GM12878 (cell line): Measurements from ENCODE around the gene RPRD1A. TPM values are rescaled to one million over a fixed set of nuclear protein-coding genes. Genes with fewer than 3 reads are reported as not detected.

Experiments
- ATAC-seq: fragments of 200-7000 bp; cut with Tn5 transposase; 3 replicates; pipeline ENCODE4 v1.9.1; 2020; ENCODE audit warnings: mild to moderate bottlenecking, moderate library complexity
- BruUV-seq: library from RNA; stranded (reverse); fragments of 400-500 nt; replicated peaks from 2 replicates; lab custom pipeline; 2021; lab: Mats Ljungman, UMichigan
- CTCF ChIA-PET: fragments of 300-600 bp; sonication (Branson Sonifier 250); formaldehyde crosslinking; extraction: SDS; loops from one replicate; lab custom pipeline; 2021; ENCODE audit warnings: inconsistent platforms; lab: Yijun Ruan, JAX
- POLR2A ChIA-PET: fragments of 350-600 bp; formaldehyde crosslinking; extraction: SDS; loops from one replicate; lab custom pipeline; 2021; ENCODE audit warnings: inconsistent platforms; lab: Charles Lee
- RAD21 ChIA-PET: fragments of 300-600 bp; sonication (Branson Sonifier 250); formaldehyde crosslinking; loops from one replicate; lab custom pipeline; 2023; ENCODE audit warnings: antibody characterized with exemption; ENCODE audit not compliant: unreplicated experiment; lab: Charles Lee
- SMC1A ChIA-PET: fragments of 300-600 bp; sonication (Branson Sonifier 250); formaldehyde crosslinking; loops from one replicate; lab custom pipeline; 2023; ENCODE audit not compliant: unreplicated experiment, uncharacterized antibody; lab: Charles Lee
- DNase-seq: peaks from one replicate; pipeline ENCODE4 v3.0.0-alpha.2; 2011; ENCODE audit warnings: low read depth, low spot score
- FAIRE-seq: peaks from 3 replicates; lab custom pipeline; 2011; peaks lifted over from hg19 to GRCh38; lab: Jason Lieb, UNC
- H2AFZ ChIP-seq: 2 replicates; pipeline ENCODE4 v1.6.0; 2011; ENCODE audit warnings: low read depth, low read length, control low read depth; ENCODE audit not compliant: control insufficient read depth
- H3K27ac ChIP-seq: 2 replicates; pipeline ENCODE4 v1.5.1; 2011; ENCODE audit warnings: control low read depth; ENCODE audit not compliant: control insufficient read depth, insufficient read depth
- H3K27me3 ChIP-seq, 2 experiments: replicated peaks in 1 of 2; 2 replicates each; pipeline versions ENCODE4 v1.6.0 to v1.6.1; 2011; ENCODE audit warnings: low read length in 1 of 2; ENCODE audit not compliant: control insufficient read depth in 2 of 2, insufficient read depth in 2 of 2
- H3K36me3 ChIP-seq, 2 experiments: 2 replicates each; pipeline ENCODE4 v1.5.1; 2011; ENCODE audit warnings: low read length in 1 of 2; ENCODE audit not compliant: control insufficient read depth in 2 of 2, insufficient read depth in 2 of 2
- H3K4me1 ChIP-seq: 2 replicates; pipeline ENCODE4 v1.6.1; 2011; ENCODE audit warnings: mild to moderate bottlenecking, low read length, moderate library complexity, mixed read lengths; ENCODE audit not compliant: control insufficient read depth, insufficient read depth
- H3K4me2 ChIP-seq: 2 replicates; pipeline ENCODE4 v1.6.0; 2011; ENCODE audit warnings: control low read depth; ENCODE audit not compliant: control insufficient read depth, insufficient read depth
- H3K4me3 ChIP-seq: fragments of 200-600 bp; sonication (generic); 2 replicates; pipeline ENCODE4 v1.5.1; 2016
- H3K79me2 ChIP-seq: 2 replicates; pipeline ENCODE4 v1.6.0; 2011; ENCODE audit warnings: low read length; ENCODE audit not compliant: control insufficient read depth, insufficient read depth
- H3K9ac ChIP-seq: 2 replicates; pipeline ENCODE4 v1.8.0; 2011; ENCODE audit warnings: low read length, control low read depth, mixed read lengths; ENCODE audit not compliant: control insufficient read depth, insufficient read depth
- H3K9me3 ChIP-seq: replicated peaks from 3 replicates; pipeline ENCODE4 v1.5.1; 2011; ENCODE audit warnings: mild to moderate bottlenecking, low read length; ENCODE audit not compliant: control insufficient read depth, insufficient read depth
- H4K20me1 ChIP-seq: 2 replicates; pipeline ENCODE4 v1.6.0; 2011; ENCODE audit not compliant: control insufficient read depth, insufficient read depth
- BMI1 ChIP-seq: fragments of 450-650 bp; IDR thresholded peaks from 2 replicates; pipeline ENCODE4 v1.6.1; 2016; ENCODE audit warnings: mild to moderate bottlenecking, moderate library complexity, borderline replicate concordance
- CREB1 ChIP-seq: IDR thresholded peaks from 2 replicates; pipeline ENCODE4 v1.6.1; 2012; ENCODE audit warnings: low read depth, mild to moderate bottlenecking, inconsistent platforms
- GABPA ChIP-seq: IDR thresholded peaks from 2 replicates; pipeline ENCODE4 v1.6.1; 2014; ENCODE audit warnings: antibody characterized with exemption, low read depth, mild to moderate bottlenecking, inconsistent platforms
- HDAC2 ChIP-seq: fragments of 200-600 bp; sonication (generic); IDR thresholded peaks from 2 replicates; pipeline ENCODE4 v1.6.1; 2017
- HDAC6 ChIP-seq: fragments of 200-600 bp; sonication (generic); IDR thresholded peaks from one replicate; pipeline ENCODE4 v1.8.0; 2017; ENCODE audit warnings: antibody characterized with exemption; ENCODE audit not compliant: unreplicated experiment
- LARP7 ChIP-seq: fragments of 450-650 bp; IDR thresholded peaks from 2 replicates; pipeline ENCODE4 v1.6.1; 2017; ENCODE audit warnings: mild to moderate bottlenecking
- NR2F1 ChIP-seq: fragments of 450-650 bp; conservative IDR thresholded peaks from 2 replicates; pipeline ENCODE4 v1.6.1; 2017; ENCODE audit warnings: mild to moderate bottlenecking
- NRF1 ChIP-seq: conservative IDR thresholded peaks from 2 replicates; pipeline ENCODE4 v1.6.1; 2011; ENCODE audit warnings: mild to moderate bottlenecking, low read depth, low read length, improper control_type of control experiment
- PML ChIP-seq: IDR thresholded peaks from 2 replicates; pipeline ENCODE4 v1.6.1; 2012; ENCODE audit warnings: low read length, inconsistent platforms
- SP1 ChIP-seq: IDR thresholded peaks from one replicate; pipeline ENCODE4 v1.6.1; 2011; ENCODE audit warnings: low read depth, low read length
- TARDBP ChIP-seq: IDR thresholded peaks from 2 replicates; pipeline ENCODE4 v1.6.1; 2016; ENCODE audit warnings: borderline replicate concordance
- ZNF274 ChIP-seq: IDR thresholded peaks from one replicate; pipeline ENCODE4 v1.8.0; 2011; ENCODE audit not compliant: insufficient read length, insufficient read depth
- ZZZ3 ChIP-seq: IDR thresholded peaks from 2 replicates; pipeline ENCODE4 v1.6.1; 2011; ENCODE audit warnings: low read depth; ENCODE audit not compliant: control insufficient read depth, insufficient read length
- in situ Hi-C: fragments of 300-500 bp; cut with MboI; formaldehyde crosslinking; loops from 9 replicates; pipeline ENCODE4 v1.14.3; 2018; ENCODE audit warnings: mixed read lengths
- intact Hi-C: fragments of 100-400 bp; cut with micrococcal nuclease; formaldehyde crosslinking; loops from one replicate; pipeline ENCODE4 v1.14.2; 2022; ENCODE audit not compliant: unreplicated experiment
- polyA plus RNA-seq, 11 experiments: library from polyadenylated mRNA; depleted of rRNA in 4 of 11; unstranded in 6 of 11; stranded (reverse) in 5 of 11; fragments of >200 nt; fragmentation: Nextera tagmentation in 4 of 11; fragmentation: Illumina TruSeq in 1 of 11; extraction: Ambion mirVana in 4 of 11; extraction: Trizol in 1 of 11; gene quantifications; 1 replicate in 1 of 11; 2 replicates in 10 of 11; pipeline versions ENCODE4 v1.2.1 to v1.2.3, GENCODE V29; 2011 to 2016; ENCODE audit warnings: inconsistent platforms in 2 of 11, missing spikeins in 2 of 11, low read depth in 1 of 11
- total RNA-seq, 4 experiments: library from RNA; depleted of rRNA in 3 of 4; stranded (reverse); fragments of >200 nt in 3 of 4; fragmentation: Illumina TruSeq in 1 of 4; extraction: Trizol in 1 of 4; gene quantifications; 2 replicates each; pipeline versions ENCODE4 v1.2.1 to v1.2.3, GENCODE V29; 2013 to 2021
- TF ChIP-seq, protein P1 (sequence below): fragments of 450-650 bp; formaldehyde crosslinking; IDR thresholded peaks from 2 replicates; pipeline ENCODE4 v1.4.0; 2022; ENCODE audit warnings: mild to moderate bottlenecking, moderate library complexity
- TF ChIP-seq, protein P2 (sequence below): fragments of 450-650 bp; IDR thresholded peaks from 2 replicates; pipeline ENCODE4 v1.6.1; 2017; ENCODE audit warnings: borderline replicate concordance
- TF ChIP-seq, protein P3 (sequence below): IDR thresholded peaks from 2 replicates; pipeline ENCODE4 v1.6.1; 2012; ENCODE audit warnings: low read depth, low read length, improper control_type of control experiment
- TF ChIP-seq, protein P4 (sequence below): fragments of 450-650 bp; IDR thresholded peaks from 2 replicates; pipeline ENCODE4 v1.6.1; 2017; ENCODE audit warnings: low read depth, mild to moderate bottlenecking, moderate library complexity
- TF ChIP-seq, protein P5 (sequence below): fragments of 450-650 bp; conservative IDR thresholded peaks from 2 replicates; pipeline ENCODE4 v1.6.1; 2017; ENCODE audit warnings: mild to moderate bottlenecking, moderate library complexity

The RPRD1A gene
- total and polyA plus RNA-seq, 10 of the 15 experiments (the other 5 are each of a cell fraction or from before 2014, with no cell fraction given): 16.2 to 66.2 (median 36.2) TPM

DNA sequence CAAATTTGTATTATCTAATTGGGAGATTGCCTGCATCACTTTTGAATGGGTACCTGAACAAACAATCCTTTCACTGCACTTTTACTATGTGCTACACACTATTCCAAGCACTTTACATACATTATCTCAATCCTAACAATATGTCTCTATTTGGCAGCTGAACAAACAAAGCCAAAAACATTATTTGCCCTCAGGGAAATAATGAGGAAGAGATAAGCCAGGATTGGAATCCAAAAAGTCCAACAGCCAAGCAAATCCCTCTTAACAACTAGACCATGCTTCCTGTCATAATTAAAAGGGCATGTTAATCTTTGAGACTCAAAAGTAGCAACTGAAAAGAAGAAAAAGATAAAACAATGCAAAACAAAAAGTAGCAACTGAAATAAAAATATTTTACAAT, 32.1 kb downstream of the RPRD1A start:
- H3K27ac ChIP-seq: no peak overlapping the region

More for the DNA sequence above, 32.1 kb downstream of the RPRD1A start:
- Histone ChIP-seq H4K20me1 (no peaks in the 10 kb centered on the region), H3K4me3 (no peak overlapping the region), H3K4me1 (no peaks in the 10 kb centered on the region)
- intact Hi-C loops: no loop called here
- CTCF ChIA-PET: no interaction called here
- RAD21 ChIA-PET: no interaction called here
- BruUV-seq: no TSS peak
- POLR2A ChIA-PET: no interaction called here
- SMC1A ChIA-PET: interaction anchor here (1.0 kb wide), 1 partner anchor 35 kb away, joined by 3 read pairs; no protein-coding TSS in a partner anchor
- TF ChIP-seq PML: no peak
- TF ChIP-seq, protein P1, sequence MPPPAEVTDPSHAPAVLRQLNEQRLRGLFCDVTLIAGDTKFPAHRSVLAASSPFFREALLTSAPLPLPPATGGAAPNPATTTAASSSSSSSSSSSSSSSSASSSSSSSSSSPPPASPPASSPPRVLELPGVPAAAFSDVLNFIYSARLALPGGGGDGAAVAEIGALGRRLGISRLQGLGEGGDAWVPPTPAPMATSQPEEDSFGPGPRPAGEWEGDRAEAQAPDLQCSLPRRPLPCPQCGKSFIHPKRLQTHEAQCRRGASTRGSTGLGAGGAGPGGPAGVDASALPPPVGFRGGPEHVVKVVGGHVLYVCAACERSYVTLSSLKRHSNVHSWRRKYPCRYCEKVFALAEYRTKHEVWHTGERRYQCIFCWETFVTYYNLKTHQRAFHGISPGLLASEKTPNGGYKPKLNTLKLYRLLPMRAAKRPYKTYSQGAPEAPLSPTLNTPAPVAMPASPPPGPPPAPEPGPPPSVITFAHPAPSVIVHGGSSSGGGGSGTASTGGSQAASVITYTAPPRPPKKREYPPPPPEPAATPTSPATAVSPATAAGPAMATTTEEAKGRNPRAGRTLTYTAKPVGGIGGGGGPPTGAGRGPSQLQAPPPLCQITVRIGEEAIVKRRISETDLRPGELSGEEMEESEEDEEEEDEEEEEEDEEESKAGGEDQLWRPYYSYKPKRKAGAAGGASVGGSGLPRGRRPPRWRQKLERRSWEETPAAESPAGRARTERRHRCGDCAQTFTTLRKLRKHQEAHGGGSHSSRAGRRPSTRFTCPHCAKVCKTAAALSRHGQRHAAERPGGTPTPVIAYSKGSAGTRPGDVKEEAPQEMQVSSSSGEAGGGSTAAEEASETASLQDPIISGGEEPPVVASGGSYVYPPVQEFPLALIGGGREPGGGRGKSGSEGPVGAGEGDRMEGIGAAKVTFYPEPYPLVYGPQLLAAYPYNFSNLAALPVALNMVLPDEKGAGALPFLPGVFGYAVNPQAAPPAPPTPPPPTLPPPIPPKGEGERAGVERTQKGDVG: no peak
- TF ChIP-seq, protein P2, sequence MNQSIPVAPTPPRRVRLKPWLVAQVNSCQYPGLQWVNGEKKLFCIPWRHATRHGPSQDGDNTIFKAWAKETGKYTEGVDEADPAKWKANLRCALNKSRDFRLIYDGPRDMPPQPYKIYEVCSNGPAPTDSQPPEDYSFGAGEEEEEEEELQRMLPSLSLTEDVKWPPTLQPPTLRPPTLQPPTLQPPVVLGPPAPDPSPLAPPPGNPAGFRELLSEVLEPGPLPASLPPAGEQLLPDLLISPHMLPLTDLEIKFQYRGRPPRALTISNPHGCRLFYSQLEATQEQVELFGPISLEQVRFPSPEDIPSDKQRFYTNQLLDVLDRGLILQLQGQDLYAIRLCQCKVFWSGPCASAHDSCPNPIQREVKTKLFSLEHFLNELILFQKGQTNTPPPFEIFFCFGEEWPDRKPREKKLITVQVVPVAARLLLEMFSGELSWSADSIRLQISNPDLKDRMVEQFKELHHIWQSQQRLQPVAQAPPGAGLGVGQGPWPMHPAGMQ: no peak
- no peak for TF ChIP-seq HDAC6
- TF ChIP-seq NR2F1: no peak
- TF ChIP-seq GABPA: no peak
- TF ChIP-seq NRF1: no peak
- TF ChIP-seq BMI1: no peak
- TF ChIP-seq, protein P3, sequence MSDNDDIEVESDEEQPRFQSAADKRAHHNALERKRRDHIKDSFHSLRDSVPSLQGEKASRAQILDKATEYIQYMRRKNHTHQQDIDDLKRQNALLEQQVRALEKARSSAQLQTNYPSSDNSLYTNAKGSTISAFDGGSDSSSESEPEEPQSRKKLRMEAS: no peak
- TF ChIP-seq ZNF274: no peak
- TF ChIP-seq TARDBP: no peak
- TF ChIP-seq HDAC2: no peak
- no peak for TF ChIP-seq CREB1
- TF ChIP-seq, protein P4, sequence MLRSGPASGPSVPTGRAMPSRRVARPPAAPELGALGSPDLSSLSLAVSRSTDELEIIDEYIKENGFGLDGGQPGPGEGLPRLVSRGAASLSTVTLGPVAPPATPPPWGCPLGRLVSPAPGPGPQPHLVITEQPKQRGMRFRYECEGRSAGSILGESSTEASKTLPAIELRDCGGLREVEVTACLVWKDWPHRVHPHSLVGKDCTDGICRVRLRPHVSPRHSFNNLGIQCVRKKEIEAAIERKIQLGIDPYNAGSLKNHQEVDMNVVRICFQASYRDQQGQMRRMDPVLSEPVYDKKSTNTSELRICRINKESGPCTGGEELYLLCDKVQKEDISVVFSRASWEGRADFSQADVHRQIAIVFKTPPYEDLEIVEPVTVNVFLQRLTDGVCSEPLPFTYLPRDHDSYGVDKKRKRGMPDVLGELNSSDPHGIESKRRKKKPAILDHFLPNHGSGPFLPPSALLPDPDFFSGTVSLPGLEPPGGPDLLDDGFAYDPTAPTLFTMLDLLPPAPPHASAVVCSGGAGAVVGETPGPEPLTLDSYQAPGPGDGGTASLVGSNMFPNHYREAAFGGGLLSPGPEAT: no peak
- TF ChIP-seq, protein P5, sequence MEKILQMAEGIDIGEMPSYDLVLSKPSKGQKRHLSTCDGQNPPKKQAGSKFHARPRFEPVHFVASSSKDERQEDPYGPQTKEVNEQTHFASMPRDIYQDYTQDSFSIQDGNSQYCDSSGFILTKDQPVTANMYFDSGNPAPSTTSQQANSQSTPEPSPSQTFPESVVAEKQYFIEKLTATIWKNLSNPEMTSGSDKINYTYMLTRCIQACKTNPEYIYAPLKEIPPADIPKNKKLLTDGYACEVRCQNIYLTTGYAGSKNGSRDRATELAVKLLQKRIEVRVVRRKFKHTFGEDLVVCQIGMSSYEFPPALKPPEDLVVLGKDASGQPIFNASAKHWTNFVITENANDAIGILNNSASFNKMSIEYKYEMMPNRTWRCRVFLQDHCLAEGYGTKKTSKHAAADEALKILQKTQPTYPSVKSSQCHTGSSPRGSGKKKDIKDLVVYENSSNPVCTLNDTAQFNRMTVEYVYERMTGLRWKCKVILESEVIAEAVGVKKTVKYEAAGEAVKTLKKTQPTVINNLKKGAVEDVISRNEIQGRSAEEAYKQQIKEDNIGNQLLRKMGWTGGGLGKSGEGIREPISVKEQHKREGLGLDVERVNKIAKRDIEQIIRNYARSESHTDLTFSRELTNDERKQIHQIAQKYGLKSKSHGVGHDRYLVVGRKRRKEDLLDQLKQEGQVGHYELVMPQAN: no peak
- no peak for TF ChIP-seq ZZZ3
- no peak for TF ChIP-seq SP1
- no peak for TF ChIP-seq LARP7
- TF ChIP-seq, all 136 proteins: peak for 0
- Histone ChIP-seq H3K4me2 (no peak overlapping the region), H3K27me3 (no peaks in the 10 kb centered on the region), H3K36me3 (peaks cover 0 to 9% of the 10 kb centered on the region in 2 experiments; a peak in 3 of 4 replicates), H3K9me3 (peaks cover 23% of the 10 kb centered on the region), H3K79me2 (peaks cover 24% of the 10 kb centered on the region), H2AFZ (no peak overlapping the region), H3K9ac (no peak overlapping the region)
- ATAC-seq (no peak), FAIRE-seq (no peak), DNase-seq (no peak)
- in situ Hi-C loops: no loop called here
